NCI-H1417 (cell line): ENCODE results near the gene PLXDC2.
"Not testable (repeated sequence)": the region's sequence is repeated elsewhere in the genome, so short reads cannot be mapped to it uniquely, and the experiment has no call there.

Experiments
- DNase-seq, 3 experiments: peaks; one replicate each; lab custom pipeline; 2025; lab: John Stamatoyannopoulos, UW

Gene PLXDC2

DNA sequence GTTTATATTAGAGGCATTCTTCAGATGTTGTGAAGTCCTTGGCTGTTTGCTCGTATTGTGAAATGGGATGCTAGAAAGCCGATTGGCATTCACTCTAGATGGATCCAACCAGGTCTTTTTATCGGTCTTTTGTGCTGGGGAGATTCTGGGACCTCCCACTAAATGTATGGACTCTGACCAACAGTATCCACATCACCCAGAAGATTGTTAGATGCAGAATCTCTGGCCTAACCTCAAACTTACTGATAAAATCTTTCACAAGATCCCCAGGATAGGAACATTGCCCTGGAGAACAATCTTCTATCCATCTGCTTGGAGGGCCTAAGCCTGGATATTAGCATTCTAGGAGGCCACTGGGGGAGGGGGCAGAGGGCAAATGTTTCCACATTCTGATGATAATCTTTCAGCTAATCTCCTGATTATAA lies 160.9 kb downstream of the PLXDC2 start:
- DNase-seq: no peak

DNA sequence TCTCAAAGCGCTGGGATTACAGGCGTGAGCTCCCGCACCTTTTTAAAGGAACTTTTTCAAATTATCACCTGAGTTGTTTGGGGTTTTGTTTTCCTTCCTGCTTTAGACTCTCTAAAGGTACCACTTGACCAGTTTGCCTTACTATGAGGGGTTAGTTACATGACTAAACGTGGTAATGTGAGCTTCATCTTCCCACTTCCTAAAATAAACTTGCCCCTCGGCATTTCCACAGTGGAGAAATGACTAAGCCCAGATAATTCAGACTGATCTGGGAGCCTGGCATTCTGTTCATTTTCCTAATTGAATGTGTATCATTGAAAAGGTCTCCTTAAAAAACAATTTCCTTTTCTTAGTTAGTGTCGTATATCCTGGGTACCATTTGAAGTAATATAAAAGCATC lies 163.4 kb downstream of the PLXDC2 start:
- DNase-seq: no peak

DNA sequence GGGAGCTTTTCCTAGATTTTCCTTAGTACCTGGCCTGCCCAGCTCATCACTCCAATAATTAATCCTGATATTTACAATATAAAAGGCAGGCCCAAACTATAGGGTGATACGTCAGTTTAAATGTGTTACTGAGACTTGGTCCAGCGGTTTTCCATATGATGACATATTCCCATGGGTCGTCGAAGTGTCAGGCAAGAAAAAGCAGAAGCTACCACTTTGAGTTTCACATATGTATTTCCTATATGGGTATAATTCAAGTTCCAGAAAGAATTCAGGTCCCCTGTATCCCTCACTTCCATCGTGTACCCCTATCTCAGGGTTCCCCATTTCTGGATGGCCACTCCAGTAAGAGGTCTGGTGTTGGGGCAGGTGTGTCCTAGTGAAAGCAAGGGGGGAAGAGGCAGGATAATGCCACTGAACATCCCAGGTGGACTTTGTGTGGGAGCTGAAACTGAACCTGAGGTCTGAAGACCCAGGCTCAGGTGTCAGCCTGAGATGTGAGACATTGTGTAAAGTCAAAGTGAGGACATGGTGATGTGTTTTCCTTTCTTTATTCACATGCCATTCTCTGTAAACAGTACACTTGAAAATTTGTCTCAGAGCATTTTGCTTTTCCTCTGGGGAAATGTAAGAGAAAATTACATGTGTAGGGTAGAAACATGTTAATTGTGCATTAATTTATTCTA lies 167.8 kb downstream of the PLXDC2 start:
- no peak for DNase-seq

DNA sequence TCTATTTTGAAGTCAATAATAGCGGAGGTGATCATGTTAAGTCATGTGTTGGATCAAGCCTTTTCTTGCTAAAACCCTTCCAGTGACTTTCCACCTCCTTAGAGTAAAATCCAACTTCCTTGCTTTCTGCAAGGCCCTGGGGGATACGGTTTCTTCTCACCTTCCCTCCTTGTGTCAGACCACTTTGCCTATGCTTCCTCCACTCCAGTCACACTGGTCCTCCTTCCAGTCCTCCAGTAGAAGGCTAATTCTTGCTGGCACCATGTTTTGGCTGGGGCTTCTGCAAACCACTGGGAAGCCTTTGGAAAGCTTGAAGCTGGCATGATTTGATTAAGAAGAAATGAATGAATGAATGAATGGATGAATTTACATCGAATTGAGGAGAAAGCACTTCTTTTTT lies 169.5 kb downstream of the PLXDC2 start:
- no peak for DNase-seq

DNA sequence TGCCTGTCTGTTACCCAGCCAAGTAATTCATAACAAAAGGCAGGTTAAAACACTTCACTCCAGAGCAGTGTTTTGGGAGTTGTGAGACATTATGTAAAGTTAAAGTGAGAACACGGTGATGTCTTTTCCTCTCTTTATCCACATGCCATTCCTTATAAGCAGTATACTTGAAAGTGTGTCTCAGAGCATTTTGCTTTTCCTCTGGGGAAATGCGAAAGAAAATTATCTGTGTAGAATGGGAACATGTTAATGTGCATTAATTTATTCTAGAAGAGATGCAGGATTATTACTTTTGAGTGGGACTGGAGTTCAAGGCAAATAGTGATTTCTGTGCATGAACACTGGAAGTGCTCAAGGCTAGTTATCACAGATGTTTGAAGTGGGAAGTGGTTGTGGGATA lies 170.4 kb downstream of the PLXDC2 start:
- no peak for DNase-seq

DNA sequence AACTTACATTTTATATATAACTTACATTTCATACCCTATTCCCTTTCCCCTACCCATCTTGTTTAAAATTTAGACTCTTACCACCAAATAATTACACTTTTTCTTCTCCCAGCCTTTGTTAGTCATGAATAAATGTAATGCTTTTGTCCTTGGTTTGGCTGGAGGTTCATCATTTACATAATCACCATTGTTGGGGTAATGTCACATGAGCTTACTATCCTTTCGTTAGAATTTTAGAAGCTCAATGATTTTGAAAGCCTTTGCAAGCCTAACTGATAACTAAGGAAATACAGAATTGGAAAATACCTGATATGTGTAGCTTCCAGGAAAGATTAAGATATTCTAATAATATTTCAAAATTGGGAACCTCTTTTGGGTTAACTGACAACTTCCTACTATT lies 171.7 kb downstream of the PLXDC2 start:
- DNase-seq: no peak

DNA sequence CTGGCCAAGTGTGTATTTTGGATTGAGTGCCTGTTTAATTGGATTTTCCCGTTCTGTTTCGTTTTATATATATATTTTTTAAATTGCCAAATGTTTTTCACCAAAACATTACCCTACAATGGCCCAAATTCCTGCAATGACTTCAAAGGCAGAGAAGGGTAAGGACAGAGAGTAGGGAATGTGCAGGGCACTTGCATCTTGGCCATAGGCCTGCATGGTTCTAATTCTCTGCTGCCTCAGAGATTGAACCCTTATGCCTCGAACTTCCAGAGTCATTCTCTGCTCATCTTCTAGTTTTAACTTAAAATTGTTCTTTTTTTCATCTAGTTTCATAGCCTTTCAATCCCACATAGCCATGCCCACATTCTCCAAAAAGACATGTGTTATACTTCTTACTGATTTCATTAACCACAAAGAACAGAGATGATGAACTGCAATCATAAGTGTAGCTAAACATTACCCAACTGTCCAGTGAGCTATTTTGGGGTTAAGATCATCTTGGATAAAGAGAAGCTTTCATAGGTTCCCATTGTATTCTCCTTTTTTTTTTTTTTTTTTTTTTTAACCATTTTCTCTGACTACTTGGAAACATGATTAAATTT lies 177.6 kb downstream of the PLXDC2 start:
- no peak for DNase-seq

DNA sequence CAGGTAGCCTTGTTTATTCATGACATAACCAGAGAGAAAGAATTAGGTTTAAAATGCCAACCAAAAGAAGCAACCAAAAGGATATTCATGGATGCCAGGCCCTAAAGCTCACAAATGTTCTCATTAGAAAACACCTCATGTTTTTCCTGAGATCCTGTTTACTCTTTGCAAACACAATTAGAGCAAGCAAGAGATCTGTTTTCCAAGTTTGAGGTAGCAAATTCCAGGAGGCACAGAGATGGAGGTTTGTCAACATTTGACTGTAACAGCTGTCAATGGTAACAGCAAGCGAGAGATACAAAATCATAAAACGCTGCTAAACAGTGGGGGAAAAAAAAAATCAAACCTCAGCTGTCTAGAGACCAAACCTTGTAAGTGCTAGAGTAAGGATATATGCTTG lies 182.2 kb downstream of the PLXDC2 start:
- no peak for DNase-seq

DNA sequence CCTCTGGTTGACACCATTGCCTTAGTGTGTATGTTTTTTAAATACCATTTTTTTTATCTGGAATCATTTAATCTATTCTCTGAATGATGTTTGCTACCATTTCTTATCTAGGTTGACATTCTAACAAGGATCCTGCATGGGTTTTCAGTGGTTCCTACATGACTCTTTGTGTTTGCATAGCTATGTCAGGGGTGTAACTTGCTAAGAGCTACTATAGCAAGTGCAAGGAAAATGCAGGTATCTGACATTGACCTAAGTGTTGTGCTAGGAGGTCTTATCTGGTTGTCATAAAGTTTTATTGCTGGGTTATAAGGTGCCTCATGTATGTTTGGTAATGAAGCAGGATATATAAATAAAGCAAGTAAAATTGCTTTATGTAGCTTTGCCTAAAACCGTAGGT lies 183.2 kb downstream of the PLXDC2 start:
- DNase-seq: no peak

DNA sequence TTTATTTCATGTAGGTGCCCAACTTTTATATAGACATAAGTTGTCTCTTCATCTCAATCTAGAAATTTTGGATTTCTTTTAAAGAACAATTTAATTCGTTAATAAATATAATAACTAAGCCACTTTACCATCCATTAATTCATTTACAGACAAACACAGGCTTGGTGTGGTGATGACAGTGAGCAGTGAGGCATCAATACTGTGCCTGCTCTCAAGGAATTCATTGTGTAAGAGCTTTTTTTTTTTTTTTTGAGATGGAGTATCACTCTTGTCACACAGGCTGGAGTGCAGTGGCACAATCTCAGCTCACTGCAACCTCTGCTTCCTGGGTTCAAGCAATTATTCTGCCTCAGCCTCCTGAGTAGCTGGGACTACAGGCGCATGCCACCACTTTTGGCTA lies 185.8 kb downstream of the PLXDC2 start:
- not testable (repeated sequence) for DNase-seq

DNA sequence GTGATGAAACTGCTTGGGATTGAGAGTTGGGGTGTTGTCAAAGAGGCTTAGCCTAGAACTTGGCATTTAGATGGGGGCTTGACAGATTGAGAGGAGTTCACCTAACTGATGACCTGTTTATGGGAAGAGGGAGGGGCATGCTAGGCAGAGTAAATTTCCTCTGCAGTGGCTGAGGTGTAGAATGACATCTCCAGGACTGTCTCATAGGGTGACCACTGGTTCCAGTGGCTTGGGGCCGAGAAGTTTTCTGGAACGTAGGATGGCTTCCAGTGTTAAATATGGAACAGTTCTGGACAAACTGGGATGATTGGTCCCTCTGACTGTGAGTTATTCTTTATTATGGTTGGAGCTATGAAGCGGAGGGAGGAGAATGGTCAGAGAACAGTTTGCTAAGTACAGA lies 186.4 kb downstream of the PLXDC2 start:
- no peak for DNase-seq

DNA sequence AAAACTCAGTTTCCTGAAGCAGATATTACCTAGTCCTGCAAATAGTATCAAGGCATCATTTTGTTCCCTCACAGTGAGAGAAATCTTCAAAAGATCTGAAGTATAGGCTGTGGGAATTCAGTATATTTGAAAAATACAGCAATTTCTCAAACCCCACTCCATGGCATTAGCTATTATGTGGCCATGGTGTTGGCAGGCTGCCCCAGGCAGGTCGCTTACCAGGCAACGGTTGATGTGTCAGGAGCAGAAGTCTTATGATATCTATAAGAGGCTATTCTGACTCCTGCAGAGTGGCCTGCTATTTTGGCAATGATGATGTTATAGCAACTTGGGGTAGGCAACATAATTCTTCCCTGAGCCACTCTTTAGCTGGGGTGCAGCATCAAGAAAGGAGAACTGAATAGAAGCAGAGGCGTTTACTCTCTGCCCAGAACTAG lies 187.9 kb downstream of the PLXDC2 start:
- DNase-seq: no peak

DNA sequence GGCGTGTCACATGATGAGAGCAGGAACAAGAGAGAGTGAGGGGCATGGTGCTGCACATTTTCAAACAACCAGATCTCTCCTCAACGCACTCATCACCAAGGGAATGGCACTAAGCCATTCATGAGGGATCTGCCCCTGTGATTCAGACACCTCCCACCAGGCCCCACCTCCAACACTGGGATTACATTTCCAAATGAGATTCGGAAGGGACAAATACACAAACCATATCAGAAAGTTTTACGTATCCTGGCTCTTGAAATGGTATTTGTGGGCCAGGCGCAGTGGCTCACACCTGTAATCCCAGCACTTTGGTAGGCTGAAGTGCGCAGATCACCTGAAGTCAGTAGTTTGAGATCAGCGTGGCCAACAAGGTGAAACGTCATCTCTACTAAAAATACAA lies 189.4 kb downstream of the PLXDC2 start:
- DNase-seq: no peak

DNA sequence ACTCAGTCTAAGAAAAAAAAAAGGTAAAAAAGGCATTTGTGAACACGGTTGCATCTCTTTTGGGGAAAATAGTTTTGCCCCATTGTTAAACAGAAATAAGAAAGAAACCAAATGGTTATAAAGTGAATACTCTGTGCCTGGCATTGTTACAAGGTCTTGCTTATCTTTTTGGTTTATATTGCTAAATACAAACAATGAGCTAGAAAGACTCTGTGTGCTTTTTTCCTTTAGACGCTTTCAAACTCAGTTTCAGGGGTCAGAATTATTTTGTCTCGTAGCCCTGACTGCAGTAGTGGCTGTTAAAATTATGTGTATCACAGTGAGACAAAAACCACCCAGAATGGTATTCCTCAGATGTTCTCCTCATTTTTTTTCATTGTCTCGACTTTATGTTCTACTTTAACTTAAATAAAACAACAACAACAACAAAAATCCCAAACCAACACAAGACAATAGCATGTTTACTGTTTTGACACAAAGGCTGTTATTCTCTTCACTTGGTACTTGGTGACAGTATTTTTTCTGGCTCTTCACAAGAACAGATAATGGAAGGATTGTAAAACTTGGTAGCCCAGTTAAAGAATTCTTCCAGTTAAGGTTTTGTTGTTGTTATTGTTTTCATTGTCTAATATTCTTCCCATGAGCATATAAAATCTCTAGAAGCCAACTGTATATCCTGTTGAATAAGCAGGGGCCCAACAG lies 190.1 kb downstream of the PLXDC2 start:
- DNase-seq: no peak

DNA sequence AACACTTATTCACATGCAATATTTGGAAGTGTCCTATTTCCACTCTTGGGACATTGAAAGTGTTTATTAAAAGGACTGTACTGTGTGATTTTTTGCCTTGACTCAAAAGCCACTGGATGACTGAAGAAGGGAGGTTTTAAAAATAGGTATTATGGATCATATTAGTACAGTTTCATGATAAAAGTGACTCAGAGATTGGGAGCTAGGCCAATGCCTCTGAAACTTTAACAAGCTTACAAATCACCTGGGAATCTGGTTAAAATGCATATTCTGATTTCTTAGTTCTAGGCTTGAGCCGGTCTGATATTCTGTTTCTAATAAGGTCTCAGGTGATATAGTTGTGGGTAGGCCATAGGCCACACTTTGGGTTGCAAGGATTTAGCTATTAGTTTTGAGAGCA lies 191.2 kb downstream of the PLXDC2 start:
- DNase-seq: no peak

DNA sequence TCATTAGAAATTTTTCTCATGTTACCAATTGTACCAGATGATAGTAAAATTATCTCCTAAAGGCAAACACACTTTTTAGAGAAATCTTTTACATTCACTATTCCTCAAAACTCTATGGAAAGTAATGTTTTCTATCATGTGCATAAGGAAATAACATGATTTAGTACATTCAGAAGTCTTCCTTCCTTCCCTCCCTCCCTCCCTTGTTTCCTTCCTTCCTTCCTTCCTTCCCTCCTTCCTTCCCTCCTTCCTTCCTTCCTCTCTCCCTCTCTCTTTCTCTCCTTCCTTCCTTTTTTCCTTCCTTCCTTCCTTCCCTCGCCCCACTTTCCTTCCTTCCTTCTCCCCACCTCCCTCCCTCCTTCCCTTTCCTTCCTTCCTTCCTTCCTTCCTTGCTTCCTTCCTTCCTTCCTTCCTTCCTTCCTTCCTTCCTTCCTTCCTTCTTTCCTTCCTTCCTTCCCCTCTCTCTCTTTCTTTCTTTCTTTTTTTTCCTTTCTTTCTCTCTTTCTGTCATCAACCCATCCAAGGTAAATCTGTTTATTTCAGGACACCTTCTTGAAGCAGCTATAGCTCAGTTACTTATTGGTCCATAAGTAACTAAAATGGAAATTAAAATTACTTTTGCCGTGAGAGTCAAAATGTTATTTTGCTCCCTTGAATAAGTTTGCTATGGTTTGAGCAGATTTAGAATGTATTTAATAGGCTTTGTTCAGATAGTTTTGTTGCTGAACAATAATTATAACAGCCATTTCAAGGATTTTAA lies 197.9 kb downstream of the PLXDC2 start:
- no peak for DNase-seq

DNA sequence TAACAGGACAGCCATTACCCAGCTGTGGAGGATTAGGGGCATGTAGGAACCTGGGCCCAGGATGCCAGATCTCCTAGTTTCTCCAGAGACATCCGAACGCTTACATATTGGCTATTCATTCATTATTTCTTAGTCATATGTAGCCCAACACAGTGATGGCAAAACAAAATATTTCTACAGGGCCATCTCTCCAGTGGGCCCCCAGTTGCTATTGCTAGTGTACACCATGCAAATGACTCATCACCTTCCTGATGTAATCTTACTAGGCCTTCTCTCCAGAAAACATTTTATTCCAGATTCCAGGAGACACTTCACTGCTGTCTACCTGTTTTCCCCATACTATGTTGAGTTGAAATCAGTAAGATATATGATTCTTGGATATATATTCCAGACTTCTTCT lies 201.7 kb downstream of the PLXDC2 start:
- DNase-seq: no peak

DNA sequence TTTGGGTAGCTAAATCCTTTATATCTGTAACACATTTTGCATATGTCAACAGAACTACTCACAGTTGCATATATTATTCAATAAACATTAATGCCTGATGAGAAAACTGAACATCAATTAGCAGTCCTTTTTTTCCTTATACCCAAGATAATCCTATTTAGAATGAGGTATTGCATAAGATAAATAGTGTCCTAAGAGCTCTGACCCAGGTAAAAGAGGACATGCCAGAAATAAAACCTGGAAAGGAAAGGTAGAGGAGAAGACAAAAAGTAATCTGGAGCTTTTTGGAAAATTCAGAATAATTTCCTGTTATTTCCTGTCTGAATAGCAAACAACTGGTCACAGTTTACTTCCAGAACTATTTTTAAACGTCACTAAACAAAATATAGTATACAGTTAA lies 204.4 kb downstream of the PLXDC2 start:
- DNase-seq: no peak

DNA sequence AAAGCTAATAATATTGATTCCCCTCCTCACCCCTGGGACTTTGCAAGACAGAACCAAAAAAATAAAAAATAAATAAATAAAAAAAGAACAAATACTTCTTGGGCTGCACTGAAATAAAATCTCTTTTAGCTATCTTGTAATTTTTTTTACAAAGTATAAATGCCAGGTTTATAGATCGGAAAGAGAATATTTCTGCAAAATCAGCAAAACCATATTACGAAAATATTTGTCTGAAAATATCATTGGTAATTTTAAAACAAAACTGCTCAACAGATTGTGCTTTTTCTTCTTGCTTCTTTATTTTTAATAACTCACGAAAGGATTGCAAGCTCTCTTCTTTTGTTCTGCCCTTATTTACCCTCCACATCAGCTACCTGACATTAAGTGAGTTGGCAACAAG lies 213.3 kb downstream of the PLXDC2 start:
- DNase-seq: no peak

DNA sequence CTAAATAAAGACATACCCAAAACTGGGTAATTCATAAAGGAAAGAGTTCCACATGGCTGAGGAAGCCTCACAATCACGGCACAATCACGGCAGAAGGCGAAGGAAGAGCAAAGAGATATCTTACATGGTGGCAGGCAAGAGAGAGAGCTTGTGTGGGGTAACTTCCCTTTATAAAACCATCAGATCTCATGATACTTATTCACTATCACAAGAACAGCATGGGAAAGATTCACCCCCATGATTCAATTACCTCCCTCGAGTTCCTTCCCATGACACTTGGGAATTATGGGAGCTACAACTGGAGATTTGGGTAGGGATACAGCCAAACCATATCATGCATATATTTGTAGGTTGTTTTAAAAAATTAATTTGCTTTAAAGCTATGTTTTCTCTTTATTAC lies 217.2 kb downstream of the PLXDC2 start:
- no peak for DNase-seq

DNA sequence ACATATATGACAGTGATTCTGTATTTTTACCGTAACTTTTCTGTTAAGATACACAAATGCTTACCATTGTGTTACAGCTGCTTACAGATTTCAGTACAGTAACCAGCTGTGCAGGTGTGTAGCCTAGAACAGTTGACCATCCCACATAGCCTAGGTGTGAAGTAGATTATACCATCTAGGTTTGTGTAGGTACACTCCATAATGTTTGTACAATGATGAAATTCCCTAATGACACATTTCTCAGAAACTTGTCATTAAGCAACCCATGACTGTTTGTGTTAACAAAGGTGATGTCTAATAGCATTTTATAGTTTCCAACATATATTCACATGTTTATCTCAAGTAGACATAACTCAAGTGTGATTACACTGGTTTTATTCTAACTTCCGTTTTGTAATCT lies 218.5 kb downstream of the PLXDC2 start:
- DNase-seq: no peak

DNA sequence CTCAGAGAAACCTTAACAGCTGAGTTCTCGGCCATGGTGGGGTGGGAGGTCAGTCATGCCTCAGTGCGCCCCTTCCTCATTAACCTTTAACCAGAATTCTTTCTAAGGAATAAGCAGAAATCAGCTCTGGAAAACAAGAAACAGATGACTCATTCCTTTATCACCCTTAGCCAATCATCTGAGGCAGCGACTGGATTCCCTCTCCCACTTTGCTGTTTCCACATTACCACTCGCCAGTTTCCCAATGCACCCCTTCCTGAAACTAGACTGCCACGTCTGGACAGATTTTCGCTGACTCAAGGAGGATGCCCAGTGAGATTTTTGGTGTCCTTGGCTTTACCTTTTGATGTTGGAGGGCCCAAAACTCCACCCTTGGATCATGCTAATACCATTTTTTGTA lies 223.8 kb downstream of the PLXDC2 start:
- no peak for DNase-seq

DNA sequence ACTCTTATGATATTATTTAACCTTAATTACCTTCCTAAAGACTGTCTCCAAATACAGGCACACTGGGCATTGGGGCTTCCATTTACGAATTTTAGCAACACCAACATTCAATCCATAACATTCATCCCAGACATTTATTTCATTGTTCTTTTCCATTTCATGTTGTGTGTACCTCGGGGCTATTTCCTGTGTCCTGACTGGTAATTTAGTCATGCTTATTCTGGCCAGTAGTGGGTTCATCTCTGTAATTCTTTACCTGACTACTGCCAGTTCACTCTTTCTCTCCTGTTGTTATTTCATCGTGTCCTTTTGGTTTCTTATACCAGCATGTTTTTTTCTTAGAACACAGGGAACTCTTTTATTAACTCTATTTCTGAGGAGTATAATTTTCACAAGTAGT lies 225.7 kb downstream of the PLXDC2 start:
- no peak for DNase-seq
